DOHH2 (cell line): Measurements from ENCODE around the gene MAOA.

Source experiments
- H3F3A ChIP-seq: fragments of 200-600 bp; sonication (generic), shearing (Covaris generic); 2 replicates; pipeline ENCODE4 v1.6.0; 2016; ENCODE audit warnings: antibody characterized with exemption, mild to moderate bottlenecking; ENCODE audit not compliant: control insufficient read depth, insufficient read depth
- H3K27ac ChIP-seq: fragments of 200-600 bp; sonication (generic); 2 replicates; pipeline ENCODE4 v1.5.1; 2014; ENCODE audit warnings: low read depth, mild to moderate bottlenecking, low read length, moderate library complexity
- H3K27me3 ChIP-seq: fragments of 200-600 bp; sonication (generic); 2 replicates; pipeline ENCODE4 v1.6.1; 2014; ENCODE audit warnings: mild to moderate bottlenecking, low read length, mixed read lengths; ENCODE audit not compliant: control insufficient read depth
- H3K36me3 ChIP-seq: fragments of 200-600 bp; sonication (generic); 2 replicates; pipeline ENCODE4 v1.6.1; 2014; ENCODE audit warnings: mild to moderate bottlenecking, low read length, moderate library complexity, mixed read lengths; ENCODE audit not compliant: control insufficient read depth
- H3K4me1 ChIP-seq: fragments of 200-600 bp; sonication (generic); 2 replicates; pipeline ENCODE4 v1.6.1; 2014; ENCODE audit warnings: mild to moderate bottlenecking, low read length, mixed read lengths; ENCODE audit not compliant: control insufficient read depth
- H3K4me2 ChIP-seq: fragments of 200-600 bp; sonication (generic); 2 replicates; pipeline ENCODE4 v1.6.0; 2014; ENCODE audit warnings: mild to moderate bottlenecking, low read length, moderate library complexity
- H3K4me3 ChIP-seq: fragments of 200-600 bp; sonication (generic); 2 replicates; pipeline ENCODE4 v1.5.1; 2014; ENCODE audit warnings: mild to moderate bottlenecking, low read length, mixed read lengths
- H3K79me2 ChIP-seq: fragments of 200-600 bp; sonication (generic); 2 replicates; pipeline ENCODE4 v1.6.1; 2014; ENCODE audit warnings: mild to moderate bottlenecking, low read length, mixed read lengths; ENCODE audit not compliant: control insufficient read depth
- H3K9me2 ChIP-seq: fragments of 200-600 bp; sonication (generic); replicated peaks from 2 replicates; pipeline ENCODE4 v1.6.1; 2014; ENCODE audit warnings: mild to moderate bottlenecking, low read length, mixed read lengths; ENCODE audit not compliant: control insufficient read depth
- H3K9me3 ChIP-seq: fragments of 200-600 bp; sonication (generic); 2 replicates; pipeline ENCODE4 v1.6.1; 2014; ENCODE audit warnings: antibody characterized with exemption, low read length, mixed read lengths; ENCODE audit not compliant: control insufficient read depth, insufficient read depth
- H4K20me1 ChIP-seq: fragments of 200-600 bp; sonication (generic); 2 replicates; pipeline ENCODE4 v1.6.0; 2014; ENCODE audit warnings: low read depth, mild to moderate bottlenecking, antibody characterized with exemption, low read length, moderate library complexity; ENCODE audit not compliant: control insufficient read depth, insufficient read depth
- EZH2phosphoT487 ChIP-seq: fragments of 200-600 bp; sonication (generic); IDR thresholded peaks from 2 replicates; pipeline ENCODE4 v1.6.1; 2017; ENCODE audit warnings: borderline replicate concordance, mild to moderate bottlenecking, antibody characterized with exemption, low read length, moderate library complexity, mixed read lengths
- TF ChIP-seq, protein P1 (sequence below): fragments of 200-600 bp; sonication (generic); IDR thresholded peaks from one replicate; pipeline ENCODE4 v1.5.1; 2014; ENCODE audit warnings: antibody characterized with exemption, mild to moderate bottlenecking, low read depth, low read length; ENCODE audit not compliant: poor library complexity, severe bottlenecking

MAOA gene

DNA sequence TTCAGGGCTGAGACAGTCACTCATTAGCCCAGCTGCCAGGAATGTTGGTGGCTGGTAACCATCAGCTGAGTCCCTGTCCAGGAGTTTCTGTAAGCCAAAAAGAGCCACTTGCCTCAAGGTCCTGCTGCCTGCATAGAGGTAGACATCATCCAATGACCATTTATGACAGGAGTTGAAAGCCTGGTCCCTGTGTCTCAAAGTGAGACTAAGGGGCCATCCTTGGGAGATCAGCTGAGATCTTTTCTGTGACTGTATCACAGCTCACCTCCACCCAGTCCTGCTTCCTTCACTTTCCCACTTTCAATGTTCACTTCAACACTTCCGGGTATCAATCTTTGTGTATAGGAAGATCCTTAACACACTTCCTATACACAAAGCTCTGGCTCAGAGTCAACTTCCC lies 28.4 kb upstream of the MAOA start:
- H3K36me3 ChIP-seq = no peaks in the 10 kb centered on the region
- H3K9me2 ChIP-seq = no peaks in the 10 kb centered on the region
- no peak overlapping the region for H3K27ac ChIP-seq

DNA sequence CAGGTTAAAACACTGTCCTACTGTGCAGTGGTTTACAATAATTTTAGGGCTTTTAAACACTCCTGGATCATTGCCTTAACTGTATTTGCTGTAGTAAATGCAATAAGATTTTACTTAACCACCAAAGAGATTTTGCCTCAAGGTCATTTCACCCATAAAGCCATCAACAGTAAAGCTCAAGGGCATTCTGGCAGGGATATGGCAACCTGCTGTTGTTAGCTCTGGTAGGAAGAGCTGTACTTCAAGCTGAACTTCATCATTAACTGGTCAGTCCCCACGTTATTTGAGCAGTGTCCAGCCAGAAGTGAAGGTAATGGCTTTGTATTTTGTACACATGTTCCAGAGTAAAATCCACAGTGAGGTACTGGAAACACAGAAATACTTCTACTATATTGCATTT lies 26.9 kb upstream of the MAOA start:
- Histone ChIP-seq H3K4me3 (no peak overlapping the region), H3K27ac (no peak overlapping the region), H4K20me1 (no peaks in the 10 kb centered on the region), H3K4me2 (no peak overlapping the region), H3K36me3 (no peaks in the 10 kb centered on the region), H3K79me2 (no peaks in the 10 kb centered on the region), H3K9me3 (no peaks in the 10 kb centered on the region), H3F3A (no peaks in the 10 kb centered on the region), H3K4me1 (no peaks in the 10 kb centered on the region), H3K27me3 (no peaks in the 10 kb centered on the region), H3K9me2 (no peaks in the 10 kb centered on the region)
- no peak for TF ChIP-seq EZH2phosphoT487
- TF ChIP-seq, protein P1, sequence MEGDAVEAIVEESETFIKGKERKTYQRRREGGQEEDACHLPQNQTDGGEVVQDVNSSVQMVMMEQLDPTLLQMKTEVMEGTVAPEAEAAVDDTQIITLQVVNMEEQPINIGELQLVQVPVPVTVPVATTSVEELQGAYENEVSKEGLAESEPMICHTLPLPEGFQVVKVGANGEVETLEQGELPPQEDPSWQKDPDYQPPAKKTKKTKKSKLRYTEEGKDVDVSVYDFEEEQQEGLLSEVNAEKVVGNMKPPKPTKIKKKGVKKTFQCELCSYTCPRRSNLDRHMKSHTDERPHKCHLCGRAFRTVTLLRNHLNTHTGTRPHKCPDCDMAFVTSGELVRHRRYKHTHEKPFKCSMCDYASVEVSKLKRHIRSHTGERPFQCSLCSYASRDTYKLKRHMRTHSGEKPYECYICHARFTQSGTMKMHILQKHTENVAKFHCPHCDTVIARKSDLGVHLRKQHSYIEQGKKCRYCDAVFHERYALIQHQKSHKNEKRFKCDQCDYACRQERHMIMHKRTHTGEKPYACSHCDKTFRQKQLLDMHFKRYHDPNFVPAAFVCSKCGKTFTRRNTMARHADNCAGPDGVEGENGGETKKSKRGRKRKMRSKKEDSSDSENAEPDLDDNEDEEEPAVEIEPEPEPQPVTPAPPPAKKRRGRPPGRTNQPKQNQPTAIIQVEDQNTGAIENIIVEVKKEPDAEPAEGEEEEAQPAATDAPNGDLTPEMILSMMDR = no peak

More for the DNA sequence above, 28.4 kb upstream of the MAOA start:
- H3K4me3 ChIP-seq = no peak overlapping the region
- TF ChIP-seq EZH2phosphoT487 = no peak
- TF ChIP-seq, protein P1 = no peak
- H3K79me2 ChIP-seq = no peaks in the 10 kb centered on the region
- H3K4me1 ChIP-seq = no peaks in the 10 kb centered on the region
- no peaks in the 10 kb centered on the region for H3K27me3 ChIP-seq
- no peaks in the 10 kb centered on the region for H3K9me3 ChIP-seq
- no peak overlapping the region for H3K4me2 ChIP-seq
- no peaks in the 10 kb centered on the region for H3F3A ChIP-seq
- H4K20me1 ChIP-seq = no peaks in the 10 kb centered on the region

DNA sequence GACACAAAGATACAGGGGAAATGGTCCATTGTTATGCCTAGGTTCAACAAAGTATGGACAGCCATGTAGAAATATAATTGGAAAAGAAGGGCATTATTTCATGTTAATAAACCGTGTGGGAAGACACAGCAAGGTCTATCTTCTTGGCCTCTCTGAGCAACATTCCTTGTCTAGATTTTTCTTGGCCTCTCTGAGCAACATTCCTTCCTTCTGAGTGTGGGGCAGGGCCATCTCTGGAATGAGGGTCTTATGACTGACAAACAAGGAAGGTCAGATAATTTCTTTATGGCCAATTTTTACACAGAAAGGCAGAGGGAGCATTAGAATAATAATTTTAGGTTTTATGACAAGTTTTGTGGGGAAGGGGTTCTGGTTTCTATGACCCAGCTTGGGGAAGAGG lies 24.3 kb upstream of the MAOA start:
- TF ChIP-seq, protein P1 = no peak
- TF ChIP-seq EZH2phosphoT487 = no peak

DNA sequence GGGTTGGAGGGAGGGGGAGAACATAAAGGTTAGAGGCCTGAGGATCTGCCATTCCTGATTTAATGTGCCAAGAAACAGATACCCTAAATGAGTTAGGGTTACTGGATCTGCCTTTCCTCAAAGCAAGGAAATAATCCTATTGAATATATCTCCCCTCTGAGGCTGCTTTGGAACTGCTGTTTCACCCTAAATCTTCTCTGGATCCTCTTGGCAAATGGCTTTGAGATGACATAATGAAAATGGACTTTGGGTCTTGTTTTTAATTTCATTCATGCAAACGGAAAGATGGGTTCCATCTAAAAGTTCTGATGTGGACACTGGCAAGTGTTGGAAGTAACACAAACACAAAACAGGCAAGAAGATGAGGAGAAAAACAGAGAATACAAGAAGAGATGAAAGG lies 23.0 kb upstream of the MAOA start:
- Histone ChIP-seq H3K79me2 (no peaks in the 10 kb centered on the region), H3K4me2 (no peak overlapping the region)
- TF ChIP-seq, protein P1 = no peak
- TF ChIP-seq EZH2phosphoT487 = no peak

More for the DNA sequence above, 24.3 kb upstream of the MAOA start:
- Histone ChIP-seq H3K4me1 (no peaks in the 10 kb centered on the region), H3K79me2 (no peaks in the 10 kb centered on the region), H3F3A (no peaks in the 10 kb centered on the region), H3K36me3 (no peaks in the 10 kb centered on the region), H3K4me3 (no peak overlapping the region), H3K4me2 (no peak overlapping the region), H3K27ac (no peak overlapping the region), H4K20me1 (no peaks in the 10 kb centered on the region), H3K9me2 (no peaks in the 10 kb centered on the region), H3K27me3 (no peaks in the 10 kb centered on the region), H3K9me3 (no peaks in the 10 kb centered on the region)

More for the DNA sequence above, 23.0 kb upstream of the MAOA start:
- H3K9me3 ChIP-seq = no peaks in the 10 kb centered on the region
- H3K4me1 ChIP-seq = no peaks in the 10 kb centered on the region
- no peaks in the 10 kb centered on the region for H3K9me2 ChIP-seq
- H3K4me3 ChIP-seq = no peak overlapping the region
- H3K27ac ChIP-seq = no peak overlapping the region
- H3F3A ChIP-seq = no peaks in the 10 kb centered on the region
- no peaks in the 10 kb centered on the region for H3K27me3 ChIP-seq
- H3K36me3 ChIP-seq = no peaks in the 10 kb centered on the region
- no peaks in the 10 kb centered on the region for H4K20me1 ChIP-seq
